Urothelium cell line (cell line): ENCODE measurements around the gene NKX2-3.

Experiments
- DNase-seq: peaks from one replicate; pipeline ENCODE4 v3.0.0; 2011; ENCODE audit warnings: low spot score, mixed read lengths
- FAIRE-seq: peaks from 2 replicates; lab custom pipeline; 2011; peaks lifted over from hg19 to GRCh38; lab: Jason Lieb, UNC

NKX2-3 gene

GRCh38 chr10:99571816-99572215 lies 39.1 kb downstream of the NKX2-3 start:
- DNase-seq, result no peak
- no peak for FAIRE-seq

GRCh38 chr10:99573790-99574189 lies 41.0 kb downstream of the NKX2-3 start:
- FAIRE-seq, result no peak

GRCh38 chr10:99579971-99580370 lies 47.2 kb downstream of the NKX2-3 start:
- FAIRE-seq (no peak), DNase-seq (no peak)

More at GRCh38 chr10:99573790-99574189, 41.0 kb downstream of the NKX2-3 start:
- no peak for DNase-seq

- no peak for DNase-seq
- no peak for FAIRE-seq
Measured at GRCh38 chr10:99582255-99582770, 49.6 kb downstream of the NKX2-3 start.

- DNase-seq, result no peak
- FAIRE-seq, result no peak
Measured at GRCh38 chr10:99583687-99584086, 50.9 kb downstream of the NKX2-3 start.
